OCI-LY1 (cell line): Measurements from ENCODE around the gene MPP3.

Experiments used
- EZH2 ChIP-seq: fragments of 200-600 bp; sonication (generic), shearing (Covaris generic); IDR thresholded peaks from 2 replicates; pipeline ENCODE4 v1.8.0; 2017; ENCODE audit warnings: borderline replicate concordance, mixed run types, mild to moderate bottlenecking, antibody characterized with exemption, low read length, moderate library complexity, mixed read lengths
- TF ChIP-seq, protein P1 (sequence below): fragments of 200-600 bp; sonication (generic), shearing (Covaris generic); IDR thresholded peaks from 2 replicates; pipeline ENCODE4 v1.5.1; 2017; ENCODE audit warnings: mild to moderate bottlenecking, antibody characterized with exemption, low read length, moderate library complexity, mixed read lengths

GRCh38 chr17:43841282-43841681 lies 8.3 kb upstream of the MPP3 start:
- TF ChIP-seq, protein P1, sequence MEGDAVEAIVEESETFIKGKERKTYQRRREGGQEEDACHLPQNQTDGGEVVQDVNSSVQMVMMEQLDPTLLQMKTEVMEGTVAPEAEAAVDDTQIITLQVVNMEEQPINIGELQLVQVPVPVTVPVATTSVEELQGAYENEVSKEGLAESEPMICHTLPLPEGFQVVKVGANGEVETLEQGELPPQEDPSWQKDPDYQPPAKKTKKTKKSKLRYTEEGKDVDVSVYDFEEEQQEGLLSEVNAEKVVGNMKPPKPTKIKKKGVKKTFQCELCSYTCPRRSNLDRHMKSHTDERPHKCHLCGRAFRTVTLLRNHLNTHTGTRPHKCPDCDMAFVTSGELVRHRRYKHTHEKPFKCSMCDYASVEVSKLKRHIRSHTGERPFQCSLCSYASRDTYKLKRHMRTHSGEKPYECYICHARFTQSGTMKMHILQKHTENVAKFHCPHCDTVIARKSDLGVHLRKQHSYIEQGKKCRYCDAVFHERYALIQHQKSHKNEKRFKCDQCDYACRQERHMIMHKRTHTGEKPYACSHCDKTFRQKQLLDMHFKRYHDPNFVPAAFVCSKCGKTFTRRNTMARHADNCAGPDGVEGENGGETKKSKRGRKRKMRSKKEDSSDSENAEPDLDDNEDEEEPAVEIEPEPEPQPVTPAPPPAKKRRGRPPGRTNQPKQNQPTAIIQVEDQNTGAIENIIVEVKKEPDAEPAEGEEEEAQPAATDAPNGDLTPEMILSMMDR, result no peak
- no peak for TF ChIP-seq EZH2
